PFSK-1 (cell line): Measurements from ENCODE around the gene CATSPER4.

ENCODE experiments used
- FOXP2 ChIP-seq: optimal IDR thresholded peaks from 2 replicates; pipeline ENCODE3; 2011; ENCODE audit warnings: borderline replicate concordance, control low read depth, inconsistent platforms; ENCODE audit not compliant: insufficient read depth; ENCODE audit errors: extremely low read length, extremely low read depth
- POLR2AphosphoS5 ChIP-seq: IDR thresholded peaks from 2 replicates; pipeline ENCODE4 v1.6.1; 2012; ENCODE audit warnings: low read depth, mild to moderate bottlenecking, control low read depth, low read length, moderate library complexity
- REST ChIP-seq, 2 experiments: IDR thresholded peaks; 2 replicates each; pipeline versions ENCODE4 v1.6.1 to v1.8.0; 2011 to 2012; ENCODE audit warnings: low read depth in 2 of 2, low read length in 2 of 2, control low read depth in 1 of 2, inconsistent platforms in 1 of 2, mild to moderate bottlenecking in 1 of 2, moderate library complexity in 1 of 2; ENCODE audit not compliant: insufficient read depth in 1 of 2
- SIN3A ChIP-seq: IDR thresholded peaks from 2 replicates; pipeline ENCODE4 v1.6.1; 2012; ENCODE audit warnings: mild to moderate bottlenecking, low read length, moderate library complexity, borderline replicate concordance; ENCODE audit not compliant: insufficient read depth
- TAF1 ChIP-seq: IDR thresholded peaks from 2 replicates; pipeline ENCODE4 v1.6.1; 2012; ENCODE audit warnings: low read length, control low read depth, borderline replicate concordance; ENCODE audit not compliant: insufficient read depth

Gene CATSPER4

GRCh38 chr1:26188477-26188876 is 1.9 kb upstream of the CATSPER4 start:
- TF ChIP-seq REST (IDR thresholded peaks at IDR 0.05; ENCODE audit: insufficient read depth in 1 of 2, low read depth in 2 of 2, low read length in 2 of 2), result no peak

GRCh38 chr1:26189331-26189730 is 1.1 kb upstream of the CATSPER4 start:
- TF ChIP-seq REST (IDR thresholded peaks at IDR 0.05; ENCODE audit: insufficient read depth in 1 of 2, low read depth in 2 of 2, low read length in 2 of 2) (no peak), TAF1 (no peak), SIN3A (no peak), FOXP2 (no peak), POLR2AphosphoS5 (no peak)

GRCh38 chr1:26189751-26190275 is 589 bp upstream of the CATSPER4 start:
- TF ChIP-seq POLR2AphosphoS5 (no peak), SIN3A (no peak), TAF1 (no peak), FOXP2 (no peak), REST (IDR thresholded peaks at IDR 0.05; ENCODE audit: insufficient read depth in 1 of 2, low read depth in 2 of 2, low read length in 2 of 2) (no peak)

GRCh38 chr1:26191739-26192138 is 1.3 kb downstream of the CATSPER4 start:
- TF ChIP-seq POLR2AphosphoS5, result no peak
- TF ChIP-seq REST (IDR thresholded peaks at IDR 0.05; ENCODE audit: insufficient read depth in 1 of 2, low read depth in 2 of 2, low read length in 2 of 2), result no peak
- no peak for TF ChIP-seq FOXP2
- no peak for TF ChIP-seq TAF1
- no peak for TF ChIP-seq SIN3A

- no peak for TF ChIP-seq POLR2AphosphoS5
- no peak for TF ChIP-seq TAF1
- TF ChIP-seq REST (IDR thresholded peaks at IDR 0.05; ENCODE audit: insufficient read depth in 1 of 2, low read depth in 2 of 2, low read length in 2 of 2), result no peak
- no peak for TF ChIP-seq FOXP2
- no peak for TF ChIP-seq SIN3A
Observed at GRCh38 chr1:26195805-26196204, 5.4 kb downstream of the CATSPER4 start.
